Measurements from ENCODE around the gene GSC2.
A peak's percentile ranks its signal among the peaks of the same experiment; 100 is the strongest.

GSC2 gene

GRCh38 chr22:19121631-19122142 lies 28.4 kb downstream of the GSC2 start:
- DNase-seq (ENCODE audit: low read depth): peak; percentile 50
- peak overlapping the region; percentile 78 for H3K4me3 ChIP-seq (ENCODE audit: low read depth, low read length)
- no peak for TF ChIP-seq CTCF (IDR thresholded peaks at IDR 0.05; ENCODE audit: control insufficient read depth, extremely low read depth, insufficient read depth)

- no peak for DNase-seq (ENCODE audit: low read depth)
- no peak for TF ChIP-seq CTCF (IDR thresholded peaks at IDR 0.05; ENCODE audit: control insufficient read depth, extremely low read depth, insufficient read depth)
- H3K4me3 ChIP-seq (ENCODE audit: low read depth, low read length): peak overlapping the region; percentile 78
Observed at GRCh38 chr22:19120829-19121630, 29.1 kb downstream of the GSC2 start.

- TF ChIP-seq CTCF (IDR thresholded peaks at IDR 0.05; ENCODE audit: control insufficient read depth, extremely low read depth, insufficient read depth): no peak
- no peak for DNase-seq (ENCODE audit: low read depth)
- H3K4me3 ChIP-seq (ENCODE audit: low read depth, low read length): no peak overlapping the region
Observed at GRCh38 chr22:19119949-19120348, 30.1 kb downstream of the GSC2 start.

- DNase-seq (ENCODE audit: low read depth): no peak
- TF ChIP-seq CTCF (IDR thresholded peaks at IDR 0.05; ENCODE audit: control insufficient read depth, extremely low read depth, insufficient read depth): no peak
- H3K4me3 ChIP-seq (ENCODE audit: low read depth, low read length): no peak overlapping the region
Observed at GRCh38 chr22:19118329-19118880, 31.7 kb downstream of the GSC2 start.

GRCh38 chr22:19117111-19117512 lies 33.0 kb downstream of the GSC2 start:
- TF ChIP-seq CTCF (IDR thresholded peaks at IDR 0.05; ENCODE audit: control insufficient read depth, extremely low read depth, insufficient read depth): no peak
- no peak overlapping the region for H3K4me3 ChIP-seq (ENCODE audit: low read depth, low read length)
- no peak for DNase-seq (ENCODE audit: low read depth)

- no peak for TF ChIP-seq CTCF (IDR thresholded peaks at IDR 0.05; ENCODE audit: control insufficient read depth, extremely low read depth, insufficient read depth)
- H3K4me3 ChIP-seq (ENCODE audit: low read depth, low read length): no peak overlapping the region
- DNase-seq (ENCODE audit: low read depth): no peak
Observed at GRCh38 chr22:19115628-19116027, 34.5 kb downstream of the GSC2 start.

All from LNCaP clone FGC (cell line).